ENCODE measurements around the gene NOC4L.
A peak's percentile ranks its signal among the peaks of the same experiment; 100 is the strongest.
"Not testable (repeated sequence)": the region's sequence is repeated elsewhere in the genome, so short reads cannot be mapped to it uniquely, and the experiment has no call there.

The NOC4L gene

GRCh38 chr12:132190834-132191500 is 46.7 kb downstream of the NOC4L start:
- ChIA-PET CTCF (no interaction called here), POLR2A (no interaction called here)
- TF ChIP-seq FOXK2 (IDR thresholded peaks at IDR 0.05) = no peak
- TF ChIP-seq SUZ12 (IDR thresholded peaks at IDR 0.05) = no peak
- no peak for TF ChIP-seq LEF1 (IDR thresholded peaks at IDR 0.05; ENCODE audit: borderline replicate concordance)
- TF ChIP-seq ZNF384 (IDR thresholded peaks at IDR 0.05) = no peak
- no peak for TF ChIP-seq PKNOX1 (IDR thresholded peaks at IDR 0.05)
- no peak for TF ChIP-seq FOXA1 (IDR thresholded peaks at IDR 0.05)
- no peak for TF ChIP-seq ARNT (IDR thresholded peaks at IDR 0.05)
- no peak for TF ChIP-seq CTBP1 (IDR thresholded peaks at IDR 0.05; ENCODE audit: borderline replicate concordance)
- TF ChIP-seq SP1 (IDR thresholded peaks at IDR 0.05) = no peak
- TF ChIP-seq L3MBTL2 (conservative IDR thresholded peaks at IDR 0.05) = no peak
- no peak for TF ChIP-seq FOXM1 (IDR thresholded peaks at IDR 0.05; ENCODE audit: borderline replicate concordance)
- TF ChIP-seq NFRKB (IDR thresholded peaks at IDR 0.05) = no peak
- no peak for DNase-seq (ENCODE audit: extremely low spot score)

- no peak for DNase-seq (ENCODE audit: extremely low spot score)
- ChIA-PET CTCF (no interaction called here), POLR2A (no interaction called here)
- no peak for TF ChIP-seq L3MBTL2 (conservative IDR thresholded peaks at IDR 0.05)
- TF ChIP-seq SUZ12 (IDR thresholded peaks at IDR 0.05) = no peak
- TF ChIP-seq HDGF (IDR thresholded peaks at IDR 0.05; ENCODE audit: borderline replicate concordance) = no peak
- TF ChIP-seq FOXA1 (IDR thresholded peaks at IDR 0.05) = no peak
- TF ChIP-seq CTBP1 (IDR thresholded peaks at IDR 0.05; ENCODE audit: borderline replicate concordance) = no peak
- TF ChIP-seq PKNOX1 (IDR thresholded peaks at IDR 0.05) = no peak
Observed at GRCh38 chr12:132191715-132192553, 47.7 kb downstream of the NOC4L start.

DNA sequence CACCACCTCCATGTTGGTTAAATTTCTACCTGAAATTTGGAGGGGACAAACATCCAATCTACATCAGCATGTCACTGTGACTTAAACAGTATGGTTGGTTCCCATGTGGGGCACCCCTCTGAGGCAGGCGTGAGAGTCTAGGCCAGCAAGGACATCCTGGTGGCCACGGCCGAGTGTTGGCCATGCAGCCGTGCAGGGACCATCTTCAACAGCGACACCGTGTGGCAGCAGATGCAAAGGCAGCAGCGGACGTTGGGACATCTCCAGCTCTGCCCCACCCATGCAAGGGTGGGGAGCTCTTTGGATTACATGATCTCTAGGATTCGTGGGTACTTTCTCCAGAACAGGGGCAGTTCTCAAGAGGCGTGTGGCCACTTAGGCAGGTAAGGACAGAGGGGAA is 49.8 kb downstream of the NOC4L start:
- no peak for TF ChIP-seq ELF4 (IDR thresholded peaks at IDR 0.05)
- ChIA-PET CTCF (interaction anchor here (0.6 to 1.0 kb wide), 2 partner anchors 31 to 40 kb away, joined by 3 to 6 read pairs; no protein-coding TSS in a partner anchor), POLR2A (interaction anchor here (1.0 kb wide), 1 partner anchor 49 kb away, joined by 3 read pairs; no protein-coding TSS in a partner anchor)
- DNase-seq (ENCODE audit: extremely low spot score) = peak; percentile 66

DNA sequence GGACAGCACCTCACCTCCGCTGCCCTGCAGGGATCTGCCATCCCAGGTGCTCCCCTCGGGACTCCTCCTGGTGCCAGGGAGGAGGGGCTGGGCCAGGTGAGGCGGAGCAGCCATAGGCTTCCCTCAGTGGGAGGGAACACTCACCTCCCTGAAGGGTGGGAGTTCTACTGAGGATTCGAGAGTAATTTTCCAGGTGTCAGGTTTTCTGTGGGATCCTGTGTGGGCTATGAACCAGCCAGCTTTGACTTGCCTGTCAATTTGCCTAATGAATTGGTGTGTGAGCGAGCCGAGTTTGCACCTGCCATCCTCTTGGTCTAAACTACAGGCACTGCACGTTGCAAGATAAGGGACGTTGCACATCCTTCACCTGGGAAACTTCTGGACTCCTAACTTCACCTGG is 50.3 kb downstream of the NOC4L start:
- DNase-seq (ENCODE audit: extremely low spot score) = no peak
- TF ChIP-seq L3MBTL2 (conservative IDR thresholded peaks at IDR 0.05) = no peak
- TF ChIP-seq CTBP1 (IDR thresholded peaks at IDR 0.05; ENCODE audit: borderline replicate concordance) = no peak
- TF ChIP-seq LEF1 (IDR thresholded peaks at IDR 0.05; ENCODE audit: borderline replicate concordance) = no peak
- TF ChIP-seq BHLHE40 (IDR thresholded peaks at IDR 0.05; ENCODE audit: borderline replicate concordance) = no peak
- no peak for TF ChIP-seq FOXK2 (IDR thresholded peaks at IDR 0.05)
- TF ChIP-seq NFRKB (IDR thresholded peaks at IDR 0.05) = no peak
- TF ChIP-seq ARNT (IDR thresholded peaks at IDR 0.05) = no peak
- no peak for TF ChIP-seq FOXA1 (IDR thresholded peaks at IDR 0.05)
- CTCF ChIA-PET = interaction anchor here (1.0 kb wide), 1 partner anchor 41 kb away, joined by 3 read pairs; no protein-coding TSS in a partner anchor
- POLR2A ChIA-PET = no interaction called here

- CTCF ChIA-PET = interaction anchor here (0.8 kb wide), 1 partner anchor 51 kb away, joined by 3 read pairs; no protein-coding TSS in a partner anchor
- POLR2A ChIA-PET; DNase-seq (ENCODE audit: extremely low spot score): not testable (repeated sequence)
Observed at GRCh38 chr12:132195242-132195641, 51.0 kb downstream of the NOC4L start.

GRCh38 chr12:132196038-132196872 is 52.0 kb downstream of the NOC4L start:
- peak; percentile 53 for TF ChIP-seq L3MBTL2 (conservative IDR thresholded peaks at IDR 0.05)
- no peak for TF ChIP-seq ARNT (IDR thresholded peaks at IDR 0.05)
- ChIA-PET CTCF (interaction anchor here (0.7 to 0.8 kb wide), 2 partner anchors 8 to 50 kb away, joined by 3 to 5 read pairs; no protein-coding TSS in a partner anchor), POLR2A (no interaction called here)
- DNase-seq (ENCODE audit: extremely low spot score) = no peak

GRCh38 chr12:132196873-132197390 is 52.7 kb downstream of the NOC4L start:
- no peak for DNase-seq (ENCODE audit: extremely low spot score)
- CTCF ChIA-PET = no interaction called here
- POLR2A ChIA-PET = no interaction called here
- TF ChIP-seq NFRKB (IDR thresholded peaks at IDR 0.05) = no peak
